ENCODE results near the gene HOTAIR.

DNA sequence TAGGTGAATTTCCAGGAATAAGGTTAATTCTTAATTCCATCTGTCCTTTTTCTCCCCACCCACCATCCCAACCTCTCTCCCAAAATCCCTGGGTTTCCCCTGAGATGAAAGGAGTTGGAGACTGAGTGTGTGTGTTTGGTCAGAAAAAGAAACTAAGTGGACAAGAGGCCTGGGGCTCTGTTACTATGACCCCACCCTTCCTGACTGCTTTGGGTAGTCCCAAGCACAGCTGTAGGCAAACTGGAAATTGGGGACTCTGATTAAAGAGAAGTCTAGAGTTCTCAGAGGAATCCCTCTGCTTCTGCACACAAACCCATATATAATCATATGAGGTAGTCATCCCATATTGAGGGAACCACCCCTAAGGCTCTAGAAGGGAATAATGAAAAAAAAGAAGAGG, 27.0 kb downstream of the HOTAIR start:
- TF ChIP-seq EZH2 (IDR thresholded peaks at IDR 0.05; ENCODE audit: low read length, missing control alignments): no peak
- TF ChIP-seq, protein P1, sequence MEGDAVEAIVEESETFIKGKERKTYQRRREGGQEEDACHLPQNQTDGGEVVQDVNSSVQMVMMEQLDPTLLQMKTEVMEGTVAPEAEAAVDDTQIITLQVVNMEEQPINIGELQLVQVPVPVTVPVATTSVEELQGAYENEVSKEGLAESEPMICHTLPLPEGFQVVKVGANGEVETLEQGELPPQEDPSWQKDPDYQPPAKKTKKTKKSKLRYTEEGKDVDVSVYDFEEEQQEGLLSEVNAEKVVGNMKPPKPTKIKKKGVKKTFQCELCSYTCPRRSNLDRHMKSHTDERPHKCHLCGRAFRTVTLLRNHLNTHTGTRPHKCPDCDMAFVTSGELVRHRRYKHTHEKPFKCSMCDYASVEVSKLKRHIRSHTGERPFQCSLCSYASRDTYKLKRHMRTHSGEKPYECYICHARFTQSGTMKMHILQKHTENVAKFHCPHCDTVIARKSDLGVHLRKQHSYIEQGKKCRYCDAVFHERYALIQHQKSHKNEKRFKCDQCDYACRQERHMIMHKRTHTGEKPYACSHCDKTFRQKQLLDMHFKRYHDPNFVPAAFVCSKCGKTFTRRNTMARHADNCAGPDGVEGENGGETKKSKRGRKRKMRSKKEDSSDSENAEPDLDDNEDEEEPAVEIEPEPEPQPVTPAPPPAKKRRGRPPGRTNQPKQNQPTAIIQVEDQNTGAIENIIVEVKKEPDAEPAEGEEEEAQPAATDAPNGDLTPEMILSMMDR (conservative IDR thresholded peaks at IDR 0.05 in 1 of 2, IDR thresholded peaks at IDR 0.05 in 1 of 2; ENCODE audit: low read depth in 1 of 2, low read length in 2 of 2): no peak
